SW480 (cell line): ENCODE measurements around the gene GPR35.

ENCODE experiments used
- DNase-seq: peaks from one replicate; pipeline ENCODE4 v3.0.0-alpha.2; 2016; ENCODE audit warnings: low spot score

GPR35 gene

GRCh38 chr2:240624950-240625621, at the start of gene GPR35:
GPR35 (plus strand) TSS chr2:240625480; CDS start chr2:240629953, 4,473 bp downstream.
- no peak for DNase-seq

GRCh38 chr2:240576036-240576435, 49.2 kb upstream of the GPR35 start:
- DNase-seq: no peak

GRCh38 chr2:240576436-240577205, 48.7 kb upstream of the GPR35 start:
- no peak for DNase-seq

GRCh38 chr2:240577281-240578109, 47.8 kb upstream of the GPR35 start:
- DNase-seq: no peak

GRCh38 chr2:240578110-240578450, 47.2 kb upstream of the GPR35 start:
- no peak for DNase-seq

- no peak for DNase-seq
Measured at GRCh38 chr2:240578488-240578887, 46.8 kb upstream of the GPR35 start.

- no peak for DNase-seq
Measured at GRCh38 chr2:240579071-240579762, 46.1 kb upstream of the GPR35 start.

GRCh38 chr2:240579771-240580614, 45.3 kb upstream of the GPR35 start:
- DNase-seq: peak; percentile 97

GRCh38 chr2:240581811-240582210, 43.5 kb upstream of the GPR35 start:
- DNase-seq: no peak

GRCh38 chr2:240582781-240583180, 42.5 kb upstream of the GPR35 start:
- no peak for DNase-seq

- DNase-seq: no peak
Measured at GRCh38 chr2:240583774-240584173, 41.5 kb upstream of the GPR35 start.

GRCh38 chr2:240584486-240585031, 40.7 kb upstream of the GPR35 start:
- DNase-seq: peak; percentile 86

GRCh38 chr2:240585101-240585500, 40.2 kb upstream of the GPR35 start:
- no peak for DNase-seq

GRCh38 chr2:240585681-240586197, 39.5 kb upstream of the GPR35 start:
- DNase-seq: no peak

- peak; percentile 91 for DNase-seq
Measured at GRCh38 chr2:240586198-240586918, 38.9 kb upstream of the GPR35 start, which contains the start of gene CAPN10. CAPN10 (plus strand) TSS chr2:240586734; CDS start chr2:240586912, 178 bp downstream.

- peak; percentile 46 for DNase-seq
Measured at GRCh38 chr2:240586919-240587800, 38.1 kb upstream of the GPR35 start.

GRCh38 chr2:240588006-240588655, 37.1 kb upstream of the GPR35 start:
- no peak for DNase-seq

GRCh38 chr2:240588669-240589068, 36.6 kb upstream of the GPR35 start:
- no peak for DNase-seq
